ENCODE data around the gene CDK14.
"Not testable (repeated sequence)": the region's sequence is repeated elsewhere in the genome, so short reads cannot be mapped to it uniquely, and the experiment has no call there.

Gene CDK14

DNA sequence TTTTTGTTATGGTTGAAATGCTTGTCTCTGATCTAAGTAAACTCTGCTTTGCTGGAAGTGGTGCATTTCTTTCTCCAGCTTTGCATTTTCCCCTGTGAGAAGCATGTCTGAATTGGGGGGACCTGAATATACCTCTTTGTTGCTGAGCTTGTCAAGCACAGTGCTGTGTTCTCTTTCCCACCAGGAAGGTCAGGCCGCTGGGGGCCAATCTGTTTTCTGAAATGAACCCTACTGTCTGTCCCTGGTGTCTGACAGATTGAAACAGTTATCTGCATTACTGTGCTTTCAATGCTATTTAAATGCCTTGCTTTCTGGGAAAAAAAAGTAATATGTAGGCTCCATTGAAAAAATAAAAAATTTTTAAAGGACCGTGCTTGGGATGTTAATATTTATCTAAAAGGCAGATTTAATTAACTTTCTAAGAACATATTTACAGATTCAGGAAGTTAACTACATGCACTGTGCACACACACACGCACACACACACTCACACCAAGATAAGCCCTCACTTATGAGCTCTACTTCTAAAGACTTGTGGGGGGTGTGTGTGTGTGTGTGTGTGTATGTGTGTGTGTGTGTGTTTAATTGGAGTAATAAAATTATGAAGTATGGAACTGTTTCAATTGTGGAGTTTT lies 541.1 kb downstream of the CDK14 start:
- DNase-seq, result no peak

DNA sequence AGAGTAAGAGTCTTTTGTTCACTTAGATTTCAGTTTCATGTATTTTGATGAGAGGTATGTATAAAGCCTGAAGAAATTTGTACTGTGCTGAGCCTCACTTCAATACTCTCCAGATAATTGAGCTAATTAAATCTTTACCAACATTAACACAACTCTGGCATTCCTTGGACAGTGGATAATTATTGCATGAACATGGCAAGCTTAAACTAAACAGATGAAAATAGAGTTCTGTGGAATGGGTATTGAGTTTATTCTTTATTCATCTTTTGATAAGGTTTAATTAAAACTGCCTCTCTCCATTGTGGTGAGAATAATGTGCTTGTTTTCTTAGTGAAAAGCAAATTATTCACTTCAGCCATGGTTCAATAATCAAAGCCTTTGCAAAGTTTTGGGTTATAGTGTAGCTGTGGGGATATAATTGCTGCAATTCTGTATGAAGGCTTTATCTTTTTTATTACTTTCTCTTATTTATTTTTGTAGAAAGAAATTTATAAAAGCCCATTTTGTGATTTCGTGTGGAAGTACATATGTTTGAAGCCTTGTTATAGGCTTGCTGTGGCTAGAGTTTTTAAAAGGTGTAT lies 541.8 kb downstream of the CDK14 start:
- no peak for DNase-seq

DNA sequence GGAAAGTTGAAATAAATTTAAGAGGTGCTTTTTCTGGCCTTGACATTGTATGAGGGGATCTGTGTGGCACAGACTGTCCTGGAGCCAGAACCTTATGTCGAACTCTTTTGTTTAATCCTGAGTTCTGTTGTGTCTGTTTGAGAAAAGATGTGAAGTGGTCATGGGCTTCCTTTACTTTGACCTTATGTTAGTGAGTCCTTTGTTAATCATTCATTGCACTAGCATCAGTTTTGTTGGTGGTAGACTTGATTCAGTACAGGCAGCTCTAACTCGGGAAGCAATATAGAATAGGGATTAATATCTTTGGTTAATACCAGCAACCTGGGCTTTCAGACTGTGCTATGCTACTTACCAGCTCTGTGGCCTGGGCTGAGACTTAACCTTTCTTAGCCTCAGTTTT lies 544.2 kb downstream of the CDK14 start:
- DNase-seq, result no peak

DNA sequence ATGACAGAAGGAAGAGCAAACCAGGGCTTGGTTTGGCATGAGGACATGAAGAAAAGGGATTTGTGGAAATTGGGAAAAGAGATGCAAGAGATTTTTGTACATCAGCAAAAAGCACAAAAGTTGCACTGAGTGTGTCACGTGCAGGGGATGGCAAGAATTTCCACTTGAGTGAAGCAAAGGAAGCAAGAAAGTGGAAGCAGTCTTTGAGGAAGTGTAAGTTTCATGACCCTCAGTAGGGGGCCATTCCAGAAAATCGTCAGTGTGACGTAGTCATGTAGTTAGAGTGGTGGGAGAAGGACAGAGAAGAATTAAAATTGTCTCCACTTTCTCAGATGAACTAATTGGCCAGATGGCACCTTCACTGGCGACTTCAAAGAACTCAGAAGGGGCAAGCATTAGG lies 544.9 kb downstream of the CDK14 start:
- no peak for DNase-seq

DNA sequence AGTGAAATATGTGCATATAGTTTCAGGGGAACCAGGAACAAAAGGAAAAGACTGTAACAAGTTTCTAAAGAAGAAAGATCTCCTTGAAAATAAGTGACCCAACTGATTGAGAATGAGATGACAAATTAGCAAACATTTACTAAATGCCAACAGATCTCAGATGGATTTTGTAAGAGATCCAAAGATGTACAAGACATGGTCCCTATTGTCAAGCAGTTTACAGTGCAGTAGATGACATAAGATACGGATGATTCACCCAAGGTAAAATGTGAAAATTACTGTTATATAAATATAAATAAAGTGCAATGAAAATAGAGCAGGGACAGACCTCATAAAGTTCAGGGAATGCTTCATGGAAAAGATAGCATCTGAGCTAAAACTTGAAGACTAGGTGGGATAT lies 546.6 kb downstream of the CDK14 start:
- no peak for DNase-seq

DNA sequence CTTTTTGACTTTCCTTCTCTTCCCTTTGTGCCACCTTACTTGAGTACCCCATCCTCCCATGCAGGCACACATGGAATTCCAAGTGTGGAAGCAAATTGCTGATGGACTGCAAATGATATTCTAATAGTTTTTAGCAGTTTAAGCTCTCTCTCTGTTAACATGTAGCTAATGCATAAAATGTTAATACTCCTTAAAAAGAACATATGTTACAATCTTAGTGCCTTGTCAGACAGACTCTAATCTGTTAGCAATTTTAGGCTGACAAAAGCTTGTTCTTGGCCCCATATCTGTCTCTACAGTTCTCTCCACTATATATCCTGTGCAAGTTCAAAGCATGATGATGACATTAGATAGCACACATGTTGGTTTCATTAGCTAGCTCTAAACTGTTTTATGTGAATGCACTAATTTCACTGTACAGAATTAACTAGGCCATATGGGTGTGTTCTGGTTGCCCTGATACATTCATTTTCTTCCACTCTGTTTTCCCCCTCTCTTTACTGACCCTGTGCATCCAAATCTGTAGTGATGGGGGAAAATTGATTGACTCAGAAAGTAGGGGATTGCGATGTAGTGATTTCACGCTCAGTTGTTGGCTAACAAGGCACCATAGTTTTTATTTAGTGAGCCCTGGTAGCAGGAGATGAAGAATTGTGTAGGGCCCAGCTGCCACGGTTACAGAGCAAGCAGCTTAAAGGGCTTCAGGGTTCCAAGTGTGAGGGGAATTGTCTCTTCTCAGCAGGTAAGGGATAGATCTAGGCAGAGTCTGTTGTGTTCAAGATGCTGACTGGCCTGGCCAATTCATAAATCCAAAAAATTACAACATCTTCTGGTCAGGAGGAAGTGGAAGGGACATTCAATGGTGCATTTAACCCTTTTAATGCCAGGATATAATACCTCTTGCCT lies 553.5 kb downstream of the CDK14 start:
- DNase-seq, result no peak

DNA sequence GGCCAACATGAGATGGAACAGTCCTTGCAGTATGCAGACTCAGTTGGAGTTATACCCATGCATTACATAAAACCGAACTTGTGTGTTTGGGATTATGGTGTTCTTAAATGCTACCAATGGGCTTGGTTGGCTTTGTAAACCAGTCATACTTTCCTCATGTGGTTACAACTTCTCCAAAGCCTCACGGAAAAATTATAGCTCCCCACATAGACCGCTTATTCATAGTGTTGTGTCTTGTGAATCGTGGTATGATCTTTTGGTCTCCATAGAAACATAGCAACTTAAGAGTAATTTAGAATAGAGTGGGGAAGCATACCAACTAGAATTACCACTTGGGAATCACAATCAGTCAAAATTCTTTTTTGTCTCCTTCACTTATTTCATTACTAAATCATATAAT lies 555.8 kb downstream of the CDK14 start:
- no peak for DNase-seq

DNA sequence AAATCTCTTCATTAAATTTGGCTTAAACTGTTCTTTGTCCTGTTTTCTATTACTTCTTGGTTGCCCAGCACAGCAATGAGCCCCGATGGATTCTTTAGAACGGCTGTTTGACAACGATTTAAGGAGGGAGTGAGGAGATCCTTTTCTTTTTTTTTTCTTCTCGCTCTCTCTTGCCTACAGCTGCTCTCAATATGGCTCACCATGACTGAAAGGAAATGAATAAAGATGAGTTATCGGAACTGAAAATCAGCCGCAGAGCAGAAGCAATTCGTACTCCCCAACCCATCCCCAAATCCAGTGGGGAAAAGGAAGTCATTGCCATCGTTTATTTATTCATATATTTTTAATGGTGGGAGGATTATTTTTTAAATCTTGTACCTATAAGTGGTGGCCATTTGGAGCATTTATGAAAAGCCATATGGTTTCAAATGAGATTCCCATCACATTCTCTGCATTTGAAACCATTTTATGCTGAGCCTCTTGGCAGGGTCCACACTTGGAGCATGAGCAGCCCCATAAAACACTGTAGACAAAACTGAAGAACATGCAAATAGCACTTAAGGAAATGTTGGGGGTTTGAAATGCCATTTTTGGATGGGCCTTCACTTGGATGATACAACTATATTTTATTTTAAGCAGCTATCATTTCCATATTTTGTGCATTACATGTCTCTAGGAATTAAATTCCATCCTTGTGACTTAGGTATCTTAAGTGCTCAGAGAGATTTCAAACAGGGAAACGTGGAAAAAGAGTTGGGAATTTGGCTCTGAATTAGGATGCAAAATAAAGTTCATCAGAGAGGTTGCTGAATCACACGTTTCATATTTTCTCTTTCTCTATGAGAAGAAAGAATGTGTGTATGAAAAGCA lies 560.4 kb downstream of the CDK14 start:
- no peak for DNase-seq

DNA sequence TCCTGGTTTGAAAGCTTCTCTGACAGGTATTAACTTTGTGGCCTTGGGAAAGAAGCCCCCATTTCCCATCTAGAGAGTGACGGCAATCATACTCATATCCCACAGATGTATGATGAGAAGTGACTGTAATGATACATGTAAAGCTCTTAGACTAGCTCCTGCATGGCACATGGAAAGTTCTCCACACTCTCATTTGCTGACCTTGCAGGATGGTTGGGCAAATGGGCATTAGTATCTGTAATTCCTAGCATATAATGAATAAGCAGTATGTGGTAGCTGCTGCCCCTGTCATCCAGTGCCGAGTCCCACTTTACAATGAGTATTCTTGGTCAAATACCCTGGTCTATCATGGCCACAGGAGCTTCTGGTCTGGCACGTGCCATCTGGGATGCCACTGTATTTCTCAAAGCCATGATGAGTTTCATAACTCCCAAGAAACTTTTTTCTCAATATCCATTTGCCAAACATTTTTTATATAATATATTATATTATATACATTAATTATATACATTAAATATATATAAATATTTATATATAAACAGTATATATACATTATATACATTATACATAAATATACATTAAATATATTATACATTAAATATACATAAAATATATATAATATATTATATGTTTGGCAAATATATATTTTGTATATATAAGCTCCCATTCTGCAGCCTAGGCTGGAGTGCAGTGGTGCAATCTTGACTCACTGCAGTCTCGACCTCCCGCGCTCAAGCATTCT lies 561.6 kb downstream of the CDK14 start:
- DNase-seq, result no peak

DNA sequence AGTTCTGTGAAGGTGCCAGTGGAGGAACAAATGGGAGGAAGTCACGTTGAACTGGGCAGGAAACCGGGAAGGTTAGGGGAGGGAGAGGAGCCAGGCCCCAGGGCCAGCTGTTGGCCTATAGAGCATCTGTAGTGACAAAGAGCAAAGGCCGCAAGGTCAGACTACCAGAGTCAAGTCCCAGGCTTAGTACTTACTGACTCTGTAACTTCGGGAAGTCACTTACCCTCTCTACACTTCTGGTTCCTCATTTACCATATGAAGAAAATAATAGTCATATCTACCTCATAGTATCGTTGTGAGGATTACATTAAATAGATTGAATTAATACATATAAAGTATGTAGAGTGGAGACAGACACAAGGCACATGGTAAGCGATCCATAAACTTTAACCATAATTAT lies 566.3 kb downstream of the CDK14 start:
- no peak for DNase-seq

DNA sequence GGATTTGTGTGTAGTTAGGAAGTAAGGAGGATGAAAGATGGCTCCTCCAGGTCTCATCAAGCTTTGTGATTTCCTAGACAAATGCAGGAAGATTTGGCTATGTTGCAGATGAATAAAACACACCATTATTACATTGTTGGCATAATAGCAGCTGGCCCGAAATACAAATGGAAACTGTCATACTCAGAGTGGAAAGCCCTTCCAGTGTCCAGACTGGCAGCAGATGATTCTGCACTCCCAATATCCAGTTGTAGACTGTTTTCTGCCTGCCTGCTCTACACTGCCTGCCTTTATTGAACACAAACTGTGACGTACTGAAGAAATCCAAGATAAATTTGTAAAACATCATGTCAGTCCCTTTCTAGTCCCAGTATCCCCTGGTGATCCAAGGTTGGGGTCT lies 568.4 kb downstream of the CDK14 start:
- DNase-seq, result no peak

DNA sequence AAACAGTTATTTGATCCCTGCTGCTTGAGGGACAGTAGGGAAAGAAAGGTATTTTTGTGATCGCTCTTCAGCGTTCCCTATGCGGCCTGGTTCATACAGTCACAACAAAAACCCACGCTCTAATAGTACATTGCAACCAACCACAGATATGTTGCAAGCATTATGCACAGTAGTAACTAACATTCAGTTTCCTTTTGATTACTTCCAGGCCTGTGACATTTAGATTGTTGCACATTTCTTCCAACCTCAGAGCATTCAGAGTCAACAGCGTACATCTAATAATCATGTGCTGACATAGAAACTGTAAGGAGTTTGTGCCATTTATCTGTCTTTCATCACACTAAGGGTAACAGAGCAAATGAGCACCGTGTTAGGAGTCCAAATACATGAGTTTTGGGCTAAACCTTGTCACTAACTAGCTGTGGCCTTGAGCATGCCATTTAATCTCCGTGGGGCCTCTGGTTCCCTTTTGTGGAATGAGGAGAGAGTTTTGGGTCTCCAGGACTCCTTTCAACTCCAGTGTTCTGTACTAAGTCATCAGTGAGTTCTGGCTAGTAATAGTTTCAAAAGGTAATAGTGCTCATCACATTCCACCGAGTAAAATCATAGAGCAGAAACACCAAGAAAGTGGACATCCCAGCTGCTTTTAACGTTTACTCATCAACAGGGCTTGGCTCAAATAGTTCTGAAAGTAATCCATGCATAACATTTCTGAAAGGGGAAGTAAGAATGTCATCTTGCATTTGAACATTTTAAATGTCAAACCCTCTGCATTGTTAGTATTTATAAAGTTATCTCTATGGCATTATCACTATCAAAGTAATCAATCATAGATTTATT lies 569.1 kb downstream of the CDK14 start:
- DNase-seq, result no peak

DNA sequence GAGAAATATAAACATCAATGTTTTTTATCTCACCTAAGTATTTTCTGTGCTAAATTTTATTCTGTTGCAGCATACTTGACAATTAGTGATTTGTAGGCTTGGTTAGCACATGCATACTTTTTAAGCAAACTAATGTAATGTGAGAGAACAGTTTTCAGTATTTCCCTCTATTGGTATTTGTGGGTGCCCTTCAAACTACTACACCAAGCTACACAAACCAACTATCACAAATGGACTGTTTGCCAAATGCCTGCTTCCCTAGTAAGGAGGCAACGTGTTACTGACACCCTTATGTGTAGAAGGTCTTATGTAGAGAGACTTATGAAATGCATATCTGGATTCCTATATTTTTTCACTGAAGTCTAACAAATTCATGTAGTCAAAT lies 569.7 kb downstream of the CDK14 start:
- DNase-seq, result no peak

DNA sequence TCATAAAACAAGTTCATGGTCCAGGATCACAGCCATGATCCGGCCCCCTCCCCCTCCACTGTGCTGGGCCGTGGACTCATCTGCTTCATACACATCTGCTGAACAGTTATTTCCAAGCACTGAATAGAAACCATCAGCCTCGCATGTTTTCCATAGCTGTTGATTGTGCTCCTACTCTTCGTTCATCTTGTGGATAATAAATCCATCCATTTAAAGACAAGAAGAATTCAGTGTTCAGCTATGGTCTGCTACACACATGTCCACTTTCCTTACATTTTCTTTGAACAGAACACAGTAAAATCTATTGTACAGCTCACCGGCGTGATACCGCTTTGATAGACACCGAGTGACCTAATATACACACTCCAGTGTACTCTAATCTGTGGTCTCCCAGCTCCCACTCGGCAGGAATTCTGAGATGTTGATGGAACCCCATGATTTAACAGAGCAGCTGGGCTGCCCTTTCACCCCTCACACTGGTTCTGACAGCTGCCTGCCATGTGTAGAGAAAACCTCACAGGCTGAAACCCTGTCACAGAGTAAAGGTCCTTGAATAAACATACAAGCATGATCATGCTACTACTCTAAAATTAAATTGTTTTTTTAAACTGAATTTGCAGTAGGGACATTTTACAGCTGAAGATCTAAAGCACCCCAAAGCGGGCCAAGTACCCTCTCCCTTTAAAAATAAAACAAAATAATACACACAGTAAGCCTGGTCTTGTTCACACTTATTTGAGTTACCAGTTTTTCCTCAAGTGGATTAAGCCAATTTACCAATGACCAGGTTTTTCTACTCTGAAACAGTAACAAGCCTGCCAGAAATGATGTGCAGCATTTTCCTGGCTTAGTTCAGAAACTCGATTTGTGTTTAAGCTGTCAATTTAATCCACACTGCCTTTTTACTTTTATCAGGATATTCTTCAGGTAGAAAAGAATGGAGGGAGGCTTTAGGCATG lies 573.0 kb downstream of the CDK14 start:
- DNase-seq, result no peak

DNA sequence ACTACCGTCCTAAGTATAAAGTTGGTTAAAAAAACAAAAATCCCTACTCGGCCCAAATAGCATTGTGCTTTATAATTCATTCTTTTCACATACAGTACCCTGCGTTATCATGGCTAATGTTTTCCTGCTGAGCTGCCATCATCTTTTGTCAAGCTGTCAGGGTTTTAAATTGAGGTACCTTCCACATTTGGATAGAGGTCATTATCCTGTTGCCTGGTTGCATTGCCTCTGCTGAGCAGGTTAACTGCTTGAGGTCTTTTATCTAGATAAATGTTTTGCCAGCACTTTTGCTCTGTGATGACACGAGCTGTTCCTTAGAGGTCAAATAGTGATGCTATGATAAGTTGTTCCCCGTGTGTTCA lies 573.7 kb downstream of the CDK14 start:
- DNase-seq, result no peak

DNA sequence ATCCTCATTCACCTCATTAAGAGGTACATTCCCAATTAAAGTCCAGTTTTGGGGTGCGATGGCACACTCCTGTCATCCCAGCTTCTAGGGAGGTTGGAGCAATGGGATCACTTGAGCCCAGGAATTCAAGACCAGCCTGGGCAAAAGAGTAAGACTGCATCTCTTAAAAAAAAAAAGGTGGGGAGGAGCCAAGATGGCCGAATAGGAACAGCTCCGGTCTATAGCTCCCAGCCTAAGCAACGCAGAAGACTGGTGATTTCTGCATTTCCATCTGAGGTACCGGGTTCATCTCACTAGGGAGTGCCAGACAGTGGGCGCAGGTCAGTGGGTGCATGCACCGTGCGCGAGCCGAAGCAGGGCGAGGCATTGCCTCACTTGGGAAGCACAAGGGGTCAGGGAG lies 577.1 kb downstream of the CDK14 start:
- not testable (repeated sequence) for DNase-seq

DNA sequence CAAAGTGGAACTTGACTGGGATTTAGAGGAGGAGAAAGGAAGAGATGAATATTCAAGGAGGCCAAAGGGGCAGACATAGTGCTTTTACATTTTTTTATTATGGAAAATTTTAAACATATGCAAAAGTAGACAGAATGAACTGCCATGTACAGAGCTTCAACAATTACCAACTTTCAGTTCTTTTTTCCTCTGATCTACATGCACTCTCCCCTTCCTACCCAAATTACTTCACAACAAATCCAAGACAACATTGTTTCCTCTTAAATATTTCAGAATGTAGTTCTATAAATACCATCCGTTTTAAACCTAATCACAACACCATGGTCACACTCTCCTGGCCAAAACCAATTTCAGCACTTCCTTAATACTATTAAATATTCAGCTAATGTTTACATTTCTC lies 584.6 kb downstream of the CDK14 start:
- DNase-seq, result no peak

DNA sequence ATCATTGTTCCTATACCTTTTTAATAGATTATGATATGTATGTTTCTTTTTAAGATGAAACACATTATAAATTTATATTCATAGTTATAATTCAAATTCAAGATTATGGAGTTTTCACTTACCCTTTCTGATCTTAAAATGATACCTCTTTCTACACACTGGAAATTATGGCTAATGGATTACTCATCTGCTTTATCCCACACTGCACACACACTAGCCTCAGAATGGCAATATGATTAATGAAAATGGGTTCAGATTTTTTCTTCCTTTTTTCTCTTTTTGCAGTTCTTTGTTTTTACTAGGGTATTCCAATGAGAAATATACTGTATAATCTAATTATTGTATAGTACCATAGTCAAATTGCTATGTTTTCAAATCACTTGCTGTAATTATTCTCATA lies 585.8 kb downstream of the CDK14 start:
- no peak for DNase-seq

DNA sequence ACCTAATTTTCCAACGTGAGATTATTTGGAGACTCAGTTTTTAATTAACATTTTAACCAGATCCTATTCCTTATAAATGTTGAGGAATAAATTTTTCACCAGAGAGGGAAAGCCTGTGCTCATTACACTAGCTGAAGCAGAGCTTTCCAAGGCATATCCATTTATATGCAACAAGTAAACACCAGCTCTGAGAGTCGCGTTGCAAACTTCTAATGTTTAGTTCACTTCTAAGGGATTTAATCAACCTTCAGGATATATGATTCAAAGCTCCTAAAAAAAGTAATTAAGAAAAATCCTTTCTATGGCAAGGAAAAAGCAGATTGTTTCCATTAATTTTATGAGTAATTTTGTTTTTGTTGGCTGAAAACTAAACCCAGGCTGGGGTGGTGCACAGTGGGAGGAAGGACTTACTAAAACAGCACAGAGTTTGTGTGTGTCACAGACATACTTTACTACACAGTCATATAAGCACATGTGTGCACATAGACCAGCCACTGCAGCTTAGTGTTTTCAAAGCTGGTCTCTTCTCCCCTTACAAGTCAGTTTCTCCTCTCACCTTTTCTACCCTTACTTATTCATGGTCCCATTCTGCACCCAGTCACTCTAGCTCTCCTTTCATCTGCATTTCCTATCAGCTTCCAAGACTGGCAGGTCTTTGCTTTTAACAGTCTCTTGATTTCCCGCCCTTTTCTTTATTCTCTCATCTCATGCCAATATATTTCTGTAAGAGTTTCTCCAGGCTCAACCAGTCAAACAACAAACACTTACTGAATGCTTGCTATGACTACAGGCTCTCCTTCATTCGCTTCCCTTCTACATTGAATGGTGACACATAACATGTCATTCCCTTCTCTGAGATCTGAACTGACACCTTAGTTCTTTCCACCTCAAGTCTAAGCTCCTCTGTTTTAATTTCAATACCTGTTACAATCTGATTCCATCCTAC lies 587.0 kb downstream of the CDK14 start:
- DNase-seq, result no peak
